Vagina (tissue), 2 donors: ENCODE data around the gene LGALS8.

Source experiments
- POLR2A ChIP-seq, 2 donors: fragments of 450-650 bp; IDR thresholded peaks; one replicate each; pipeline ENCODE4 v1.6.1; 2017; ENCODE audit warnings: antibody characterized with exemption in 2 of 2, mild to moderate bottlenecking in 2 of 2, moderate library complexity in 2 of 2
- POLR2AphosphoS5 ChIP-seq, 2 donors: sonication (generic); formaldehyde crosslinking; IDR thresholded peaks; one replicate each; pipeline ENCODE4 v1.9.0; 2017; ENCODE audit warnings: antibody characterized with exemption in 2 of 2, mild to moderate bottlenecking in 2 of 2, low read depth in 1 of 2; ENCODE audit not compliant: insufficient read depth in 1 of 2
- TF ChIP-seq, protein P1 (sequence below), 3 experiments: fragments of 450-650 bp in 2 of 3; fragments of 200-600 bp in 1 of 3; sonication (generic) in 1 of 3; IDR thresholded peaks; one replicate each; pipeline ENCODE4 v1.5.1; 2017 to 2019; ENCODE audit warnings: antibody characterized with exemption in 3 of 3, mild to moderate bottlenecking in 2 of 3, moderate library complexity in 2 of 3

- TF ChIP-seq, protein P1, sequence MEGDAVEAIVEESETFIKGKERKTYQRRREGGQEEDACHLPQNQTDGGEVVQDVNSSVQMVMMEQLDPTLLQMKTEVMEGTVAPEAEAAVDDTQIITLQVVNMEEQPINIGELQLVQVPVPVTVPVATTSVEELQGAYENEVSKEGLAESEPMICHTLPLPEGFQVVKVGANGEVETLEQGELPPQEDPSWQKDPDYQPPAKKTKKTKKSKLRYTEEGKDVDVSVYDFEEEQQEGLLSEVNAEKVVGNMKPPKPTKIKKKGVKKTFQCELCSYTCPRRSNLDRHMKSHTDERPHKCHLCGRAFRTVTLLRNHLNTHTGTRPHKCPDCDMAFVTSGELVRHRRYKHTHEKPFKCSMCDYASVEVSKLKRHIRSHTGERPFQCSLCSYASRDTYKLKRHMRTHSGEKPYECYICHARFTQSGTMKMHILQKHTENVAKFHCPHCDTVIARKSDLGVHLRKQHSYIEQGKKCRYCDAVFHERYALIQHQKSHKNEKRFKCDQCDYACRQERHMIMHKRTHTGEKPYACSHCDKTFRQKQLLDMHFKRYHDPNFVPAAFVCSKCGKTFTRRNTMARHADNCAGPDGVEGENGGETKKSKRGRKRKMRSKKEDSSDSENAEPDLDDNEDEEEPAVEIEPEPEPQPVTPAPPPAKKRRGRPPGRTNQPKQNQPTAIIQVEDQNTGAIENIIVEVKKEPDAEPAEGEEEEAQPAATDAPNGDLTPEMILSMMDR (IDR thresholded peaks at IDR 0.05): no peak
- no peak for TF ChIP-seq POLR2A (IDR thresholded peaks at IDR 0.05)
- TF ChIP-seq POLR2AphosphoS5 (IDR thresholded peaks at IDR 0.05; ENCODE audit: insufficient read depth in 1 of 2, low read depth in 1 of 2): no peak
Observed at GRCh38 chr1:236552901-236553300, 29.1 kb downstream of the LGALS8 start.
